ENCODE data around the gene CLTCL1.

- TF ChIP-seq CTCF (IDR thresholded peaks at IDR 0.05) (no peak), POLR2A (IDR thresholded peaks at IDR 0.05) (no peak)
Measured at GRCh38 chr22:19130959-19131684, 160.4 kb downstream of the CLTCL1 start, which contains the start of gene TSSK2.

All from prostate gland (tissue), 2 donors.